HEK293 (cell line): ENCODE data around the gene APLF.

ENCODE experiments used
- CTCF ChIA-PET: fragments of 350-600 bp; formaldehyde crosslinking; extraction: SDS; loops from one replicate; lab custom pipeline; 2021; ENCODE audit warnings: antibody characterized with exemption; lab: Yijun Ruan, JAX
- POLR2A ChIA-PET: fragments of 300-600 bp; formaldehyde crosslinking; extraction: SDS; loops from one replicate; lab custom pipeline; 2020; ENCODE audit warnings: antibody characterized with exemption, inconsistent platforms; lab: Yijun Ruan, JAX
- H3K27ac ChIP-seq: fragments of 200-500 bp; sonication (Bioruptor generic); 2 replicates; pipeline ENCODE4 v1.5.1; 2014; ENCODE audit warnings: low read depth, low read length, control low read depth, inconsistent platforms; ENCODE audit errors: extremely low read depth
- H3K36me3 ChIP-seq, 2 experiments: fragments of 200-500 bp in 1 of 2; sonication (Bioruptor generic) in 1 of 2; 1 replicate in 1 of 2; 2 replicates in 1 of 2; pipeline ENCODE4 v1.5.1; 2014 to 2017; ENCODE audit warnings: inconsistent platforms in 2 of 2, low read length in 2 of 2; ENCODE audit not compliant: control insufficient read depth in 2 of 2, insufficient read depth in 1 of 2
- H3K4me1 ChIP-seq: fragments of 200-500 bp; sonication (Bioruptor generic); 2 replicates; pipeline ENCODE4 v1.5.1; 2014; ENCODE audit warnings: mild to moderate bottlenecking, low read length, inconsistent platforms; ENCODE audit not compliant: control insufficient read depth, insufficient read depth
- H3K4me3 ChIP-seq: 2 replicates; pipeline ENCODE4 v1.5.1; 2011; ENCODE audit warnings: low read depth, mild to moderate bottlenecking, control low read depth, low read length, moderate library complexity
- H3K9me3 ChIP-seq: fragments of 200-500 bp; sonication (Bioruptor generic); 2 replicates; pipeline ENCODE4 v1.5.1; 2014; ENCODE audit warnings: low read depth, low read length, inconsistent platforms; ENCODE audit not compliant: control insufficient read depth, insufficient read depth
- GLIS2 ChIP-seq: fragments of 450-650 bp; formaldehyde crosslinking; IDR thresholded peaks from 2 replicates; pipeline ENCODE4 v1.5.1; 2016; ENCODE audit warnings: missing biosample characterization, missing genetic modification characterization
- KLF8 ChIP-seq: fragments of 450-650 bp; formaldehyde crosslinking; IDR thresholded peaks from 2 replicates; pipeline ENCODE4 v1.5.1; 2016; ENCODE audit warnings: missing biosample characterization, missing genetic modification characterization
- MYNN ChIP-seq: fragments of 450-650 bp; formaldehyde crosslinking; IDR thresholded peaks from 2 replicates; pipeline ENCODE4 v1.5.1; 2016; ENCODE audit warnings: missing biosample characterization, missing genetic modification characterization, borderline replicate concordance
- YY1 ChIP-seq: fragments of 450-650 bp; formaldehyde crosslinking; IDR thresholded peaks from 2 replicates; pipeline ENCODE4 v1.5.1; 2018; ENCODE audit warnings: missing biosample characterization, missing genetic modification characterization
- ZBTB20 ChIP-seq: fragments of 450-650 bp; formaldehyde crosslinking; IDR thresholded peaks from 2 replicates; pipeline ENCODE4 v1.5.1; 2016; ENCODE audit warnings: missing biosample characterization, missing genetic modification characterization
- ZBTB48 ChIP-seq: fragments of 450-650 bp; formaldehyde crosslinking; IDR thresholded peaks from 2 replicates; pipeline ENCODE4 v1.5.1; 2016; ENCODE audit warnings: missing biosample characterization, missing genetic modification characterization
- ZNF132 ChIP-seq: fragments of 450-650 bp; formaldehyde crosslinking; IDR thresholded peaks from 2 replicates; pipeline ENCODE4 v1.5.1; 2017; ENCODE audit warnings: missing biosample characterization, missing genetic modification characterization, borderline replicate concordance
- ZNF174 ChIP-seq: fragments of 450-650 bp; formaldehyde crosslinking; IDR thresholded peaks from 2 replicates; pipeline ENCODE4 v1.5.0; 2017; ENCODE audit warnings: missing biosample characterization, mild to moderate bottlenecking, missing genetic modification characterization
- ZNF214 ChIP-seq: fragments of 450-650 bp; formaldehyde crosslinking; IDR thresholded peaks from 2 replicates; pipeline ENCODE4 v1.5.1; 2017; ENCODE audit warnings: missing biosample characterization, mild to moderate bottlenecking, missing genetic modification characterization, borderline replicate concordance
- ZNF48 ChIP-seq: fragments of 450-650 bp; formaldehyde crosslinking; IDR thresholded peaks from 2 replicates; pipeline ENCODE4 v1.5.1; 2016; ENCODE audit warnings: missing biosample characterization, missing genetic modification characterization
- ZNF521 ChIP-seq: fragments of 450-650 bp; formaldehyde crosslinking; IDR thresholded peaks from 2 replicates; pipeline ENCODE4 v1.5.1; 2017; ENCODE audit warnings: missing biosample characterization, mild to moderate bottlenecking, missing genetic modification characterization
- ZNF529 ChIP-seq: fragments of 450-650 bp; formaldehyde crosslinking; IDR thresholded peaks from 2 replicates; pipeline ENCODE4 v1.5.1; 2017; ENCODE audit warnings: missing genetic modification characterization, missing biosample characterization; ENCODE audit not compliant: insufficient replicate concordance
- ZNF558 ChIP-seq: fragments of 450-650 bp; formaldehyde crosslinking; IDR thresholded peaks from 2 replicates; pipeline ENCODE4 v1.5.1; 2016; ENCODE audit warnings: missing biosample characterization, missing genetic modification characterization
- ZNF660 ChIP-seq: fragments of 450-650 bp; IDR thresholded peaks from 2 replicates; pipeline ENCODE4 v1.5.1; 2018; ENCODE audit warnings: missing biosample characterization, mild to moderate bottlenecking, missing genetic modification characterization
- ZNF670 ChIP-seq: fragments of 450-650 bp; formaldehyde crosslinking; IDR thresholded peaks from 2 replicates; pipeline ENCODE4 v1.5.1; 2016; ENCODE audit warnings: missing biosample characterization, missing genetic modification characterization, low read depth
- ZNF677 ChIP-seq: fragments of 450-650 bp; IDR thresholded peaks from 2 replicates; pipeline ENCODE4 v1.5.0; 2018; ENCODE audit warnings: missing biosample characterization, mild to moderate bottlenecking, missing genetic modification characterization, moderate library complexity
- ZNF76 ChIP-seq: fragments of 450-650 bp; formaldehyde crosslinking; IDR thresholded peaks from 2 replicates; pipeline ENCODE4; 2016; ENCODE audit warnings: low read depth, missing biosample characterization, missing genetic modification characterization, borderline replicate concordance
- ZNF843 ChIP-seq: fragments of 450-650 bp; formaldehyde crosslinking; IDR thresholded peaks from 2 replicates; pipeline ENCODE4 v1.5.1; 2016; ENCODE audit warnings: missing biosample characterization, missing genetic modification characterization
- ZSCAN23 ChIP-seq: fragments of 450-650 bp; formaldehyde crosslinking; IDR thresholded peaks from 2 replicates; pipeline ENCODE4 v1.5.1; 2016; ENCODE audit warnings: missing biosample characterization, missing genetic modification characterization
- TF ChIP-seq, protein P1 (sequence below): fragments of 450-650 bp; formaldehyde crosslinking; IDR thresholded peaks from 2 replicates; pipeline ENCODE4 v1.5.1; 2016; ENCODE audit warnings: missing biosample characterization, missing genetic modification characterization
- TF ChIP-seq, protein P2 (sequence below): fragments of 450-650 bp; formaldehyde crosslinking; IDR thresholded peaks from 2 replicates; pipeline ENCODE4 v1.5.1; 2016; ENCODE audit warnings: missing biosample characterization, missing genetic modification characterization
- TF ChIP-seq, protein P3 (sequence below): fragments of 450-650 bp; formaldehyde crosslinking; optimal IDR thresholded peaks from 2 replicates; pipeline ENCODE3; 2016; ENCODE audit warnings: missing biosample characterization, mild to moderate bottlenecking, missing genetic modification characterization
- TF ChIP-seq, protein P4 (sequence below): fragments of 450-650 bp; formaldehyde crosslinking; IDR thresholded peaks from 2 replicates; pipeline ENCODE4 v1.5.1; 2016; ENCODE audit warnings: missing biosample characterization, missing genetic modification characterization
- TF ChIP-seq, protein P5 (sequence below): fragments of 450-650 bp; formaldehyde crosslinking; IDR thresholded peaks from 2 replicates; pipeline ENCODE4 v1.5.1; 2016; ENCODE audit warnings: missing biosample characterization, missing genetic modification characterization, low read depth
- TF ChIP-seq, protein P6 (sequence below): fragments of 450-650 bp; formaldehyde crosslinking; IDR thresholded peaks from 2 replicates; pipeline ENCODE4 v1.5.1; 2016; ENCODE audit warnings: missing biosample characterization, missing genetic modification characterization

Gene APLF

DNA sequence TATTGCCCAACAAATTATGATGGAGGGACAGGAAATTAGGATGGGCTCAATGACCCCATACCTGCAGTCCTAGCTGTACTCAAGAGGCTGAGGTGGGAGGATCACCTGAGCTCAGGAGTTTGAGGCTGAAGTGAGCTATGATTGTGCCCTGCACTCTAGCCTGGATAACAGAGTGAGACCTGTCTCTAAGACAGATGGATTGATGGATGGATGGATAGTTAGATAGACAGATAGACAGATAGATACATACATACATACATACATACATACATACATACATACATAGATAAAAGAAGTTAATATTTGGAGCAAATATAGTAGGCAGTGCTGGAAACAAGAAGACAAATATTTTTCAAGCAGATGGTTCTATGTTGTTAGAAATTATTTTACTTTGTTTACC is 97.9 kb downstream of the APLF start:
- Histone ChIP-seq H3K9me3 (no peaks in the 10 kb centered on the region), H3K4me1 (no peaks in the 10 kb centered on the region), H3K36me3 (no peaks in the 10 kb centered on the region), H3K27ac (no peak overlapping the region), H3K4me3 (no peak overlapping the region)
- TF ChIP-seq ZNF660 (no peak), ZNF214 (no peak), ZNF558 (tag by site-specific recombination) (no peak), YY1 (no peak), KLF8 (tag by site-specific recombination) (no peak), ZNF174 (no peak), ZBTB20 (tag by site-specific recombination) (no peak), ZNF843 (tag by site-specific recombination) (no peak), ZNF76 (no peak), ZSCAN23 (tag by site-specific recombination) (no peak), ZNF132 (tag by site-specific recombination) (no peak), GLIS2 (tag by site-specific recombination) (no peak), ZNF529 (no peak), MYNN (no peak), ZNF521 (no peak)
- TF ChIP-seq, protein P1, sequence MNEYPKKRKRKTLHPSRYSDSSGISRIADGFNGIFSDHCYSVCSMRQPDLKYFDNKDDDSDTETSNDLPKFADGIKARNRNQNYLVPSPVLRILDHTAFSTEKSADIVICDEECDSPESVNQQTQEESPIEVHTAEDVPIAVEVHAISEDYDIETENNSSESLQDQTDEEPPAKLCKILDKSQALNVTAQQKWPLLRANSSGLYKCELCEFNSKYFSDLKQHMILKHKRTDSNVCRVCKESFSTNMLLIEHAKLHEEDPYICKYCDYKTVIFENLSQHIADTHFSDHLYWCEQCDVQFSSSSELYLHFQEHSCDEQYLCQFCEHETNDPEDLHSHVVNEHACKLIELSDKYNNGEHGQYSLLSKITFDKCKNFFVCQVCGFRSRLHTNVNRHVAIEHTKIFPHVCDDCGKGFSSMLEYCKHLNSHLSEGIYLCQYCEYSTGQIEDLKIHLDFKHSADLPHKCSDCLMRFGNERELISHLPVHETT (tag by site-specific recombination), result no peak
- TF ChIP-seq, protein P2, sequence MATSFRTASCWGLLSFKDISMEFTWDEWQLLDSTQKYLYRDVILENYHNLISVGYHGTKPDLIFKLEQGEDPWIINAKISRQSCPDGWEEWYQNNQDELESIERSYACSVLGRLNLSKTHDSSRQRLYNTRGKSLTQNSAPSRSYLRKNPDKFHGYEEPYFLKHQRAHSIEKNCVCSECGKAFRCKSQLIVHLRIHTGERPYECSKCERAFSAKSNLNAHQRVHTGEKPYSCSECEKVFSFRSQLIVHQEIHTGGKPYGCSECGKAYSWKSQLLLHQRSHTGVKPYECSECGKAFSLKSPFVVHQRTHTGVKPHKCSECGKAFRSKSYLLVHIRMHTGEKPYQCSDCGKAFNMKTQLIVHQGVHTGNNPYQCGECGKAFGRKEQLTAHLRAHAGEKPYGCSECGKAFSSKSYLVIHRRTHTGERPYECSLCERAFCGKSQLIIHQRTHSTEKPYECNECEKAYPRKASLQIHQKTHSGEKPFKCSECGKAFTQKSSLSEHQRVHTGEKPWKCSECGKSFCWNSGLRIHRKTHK (tag by site-specific recombination), result no peak
- TF ChIP-seq, protein P3, sequence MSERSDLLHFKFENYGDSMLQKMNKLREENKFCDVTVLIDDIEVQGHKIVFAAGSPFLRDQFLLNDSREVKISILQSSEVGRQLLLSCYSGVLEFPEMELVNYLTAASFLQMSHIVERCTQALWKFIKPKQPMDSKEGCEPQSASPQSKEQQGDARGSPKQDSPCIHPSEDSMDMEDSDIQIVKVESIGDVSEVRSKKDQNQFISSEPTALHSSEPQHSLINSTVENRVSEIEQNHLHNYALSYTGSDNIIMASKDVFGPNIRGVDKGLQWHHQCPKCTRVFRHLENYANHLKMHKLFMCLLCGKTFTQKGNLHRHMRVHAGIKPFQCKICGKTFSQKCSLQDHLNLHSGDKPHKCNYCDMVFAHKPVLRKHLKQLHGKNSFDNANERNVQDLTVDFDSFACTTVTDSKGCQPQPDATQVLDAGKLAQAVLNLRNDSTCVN (tag by site-specific recombination), result no peak
- TF ChIP-seq, protein P4, sequence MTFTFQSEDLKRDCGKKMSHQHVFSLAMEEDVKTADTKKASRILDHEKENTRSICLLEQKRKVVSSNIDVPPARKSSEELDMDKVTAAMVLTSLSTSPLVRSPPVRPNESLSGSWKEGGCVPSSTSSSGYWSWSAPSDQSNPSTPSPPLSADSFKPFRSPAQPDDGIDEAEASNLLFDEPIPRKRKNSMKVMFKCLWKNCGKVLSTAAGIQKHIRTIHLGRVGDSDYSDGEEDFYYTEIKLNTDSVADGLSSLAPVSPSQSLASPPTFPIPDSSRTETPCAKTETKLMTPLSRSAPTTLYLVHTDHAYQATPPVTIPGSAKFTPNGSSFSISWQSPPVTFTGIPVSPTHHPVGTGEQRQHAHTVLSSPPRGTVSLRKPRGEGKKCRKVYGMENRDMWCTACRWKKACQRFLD (tag by site-specific recombination), result no peak
- TF ChIP-seq, protein P5, sequence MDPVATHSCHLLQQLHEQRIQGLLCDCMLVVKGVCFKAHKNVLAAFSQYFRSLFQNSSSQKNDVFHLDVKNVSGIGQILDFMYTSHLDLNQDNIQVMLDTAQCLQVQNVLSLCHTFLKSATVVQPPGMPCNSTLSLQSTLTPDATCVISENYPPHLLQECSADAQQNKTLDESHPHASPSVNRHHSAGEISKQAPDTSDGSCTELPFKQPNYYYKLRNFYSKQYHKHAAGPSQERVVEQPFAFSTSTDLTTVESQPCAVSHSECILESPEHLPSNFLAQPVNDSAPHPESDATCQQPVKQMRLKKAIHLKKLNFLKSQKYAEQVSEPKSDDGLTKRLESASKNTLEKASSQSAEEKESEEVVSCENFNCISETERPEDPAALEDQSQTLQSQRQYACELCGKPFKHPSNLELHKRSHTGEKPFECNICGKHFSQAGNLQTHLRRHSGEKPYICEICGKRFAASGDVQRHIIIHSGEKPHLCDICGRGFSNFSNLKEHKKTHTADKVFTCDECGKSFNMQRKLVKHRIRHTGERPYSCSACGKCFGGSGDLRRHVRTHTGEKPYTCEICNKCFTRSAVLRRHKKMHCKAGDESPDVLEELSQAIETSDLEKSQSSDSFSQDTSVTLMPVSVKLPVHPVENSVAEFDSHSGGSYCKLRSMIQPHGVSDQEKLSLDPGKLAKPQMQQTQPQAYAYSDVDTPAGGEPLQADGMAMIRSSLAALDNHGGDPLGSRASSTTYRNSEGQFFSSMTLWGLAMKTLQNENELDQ (tag by site-specific recombination), result no peak
- POLR2A ChIA-PET, result no interaction called here
- CTCF ChIA-PET, result interaction anchor here (1.1 kb wide), 1 partner anchor 30 kb away, joined by 3 read pairs; no protein-coding TSS in a partner anchor

DNA sequence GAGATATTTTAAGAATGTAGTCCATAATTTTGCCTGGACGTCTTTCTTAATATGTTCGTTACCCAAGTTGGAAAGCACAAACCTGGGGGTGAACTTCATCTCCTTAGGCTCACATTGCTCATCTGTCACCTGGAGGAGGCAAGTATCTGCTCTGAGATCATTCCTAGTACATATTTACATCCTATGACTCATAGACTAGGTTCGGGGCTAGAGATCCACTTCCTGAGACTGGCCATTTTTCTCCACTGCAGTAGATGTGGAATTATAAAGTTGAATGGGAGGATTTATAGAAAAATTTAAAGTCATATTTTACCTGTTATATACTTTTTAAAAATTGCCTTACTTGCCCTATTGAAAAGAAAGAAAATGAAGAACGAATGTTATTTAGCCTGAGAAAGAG is 98.5 kb downstream of the APLF start:
- H3K9me3 ChIP-seq, result no peaks in the 10 kb centered on the region
- H3K27ac ChIP-seq, result no peak overlapping the region
- ChIA-PET POLR2A (no interaction called here), CTCF (no interaction called here)
- no peaks in the 10 kb centered on the region for H3K36me3 ChIP-seq
- H3K4me1 ChIP-seq, result no peaks in the 10 kb centered on the region
- no peak overlapping the region for H3K4me3 ChIP-seq
- no peak for TF ChIP-seq ZNF677 (tag by site-specific recombination)
- TF ChIP-seq KLF8 (tag by site-specific recombination), result no peak
- TF ChIP-seq, protein P3 (tag by site-specific recombination), result no peak
- TF ChIP-seq, protein P6, sequence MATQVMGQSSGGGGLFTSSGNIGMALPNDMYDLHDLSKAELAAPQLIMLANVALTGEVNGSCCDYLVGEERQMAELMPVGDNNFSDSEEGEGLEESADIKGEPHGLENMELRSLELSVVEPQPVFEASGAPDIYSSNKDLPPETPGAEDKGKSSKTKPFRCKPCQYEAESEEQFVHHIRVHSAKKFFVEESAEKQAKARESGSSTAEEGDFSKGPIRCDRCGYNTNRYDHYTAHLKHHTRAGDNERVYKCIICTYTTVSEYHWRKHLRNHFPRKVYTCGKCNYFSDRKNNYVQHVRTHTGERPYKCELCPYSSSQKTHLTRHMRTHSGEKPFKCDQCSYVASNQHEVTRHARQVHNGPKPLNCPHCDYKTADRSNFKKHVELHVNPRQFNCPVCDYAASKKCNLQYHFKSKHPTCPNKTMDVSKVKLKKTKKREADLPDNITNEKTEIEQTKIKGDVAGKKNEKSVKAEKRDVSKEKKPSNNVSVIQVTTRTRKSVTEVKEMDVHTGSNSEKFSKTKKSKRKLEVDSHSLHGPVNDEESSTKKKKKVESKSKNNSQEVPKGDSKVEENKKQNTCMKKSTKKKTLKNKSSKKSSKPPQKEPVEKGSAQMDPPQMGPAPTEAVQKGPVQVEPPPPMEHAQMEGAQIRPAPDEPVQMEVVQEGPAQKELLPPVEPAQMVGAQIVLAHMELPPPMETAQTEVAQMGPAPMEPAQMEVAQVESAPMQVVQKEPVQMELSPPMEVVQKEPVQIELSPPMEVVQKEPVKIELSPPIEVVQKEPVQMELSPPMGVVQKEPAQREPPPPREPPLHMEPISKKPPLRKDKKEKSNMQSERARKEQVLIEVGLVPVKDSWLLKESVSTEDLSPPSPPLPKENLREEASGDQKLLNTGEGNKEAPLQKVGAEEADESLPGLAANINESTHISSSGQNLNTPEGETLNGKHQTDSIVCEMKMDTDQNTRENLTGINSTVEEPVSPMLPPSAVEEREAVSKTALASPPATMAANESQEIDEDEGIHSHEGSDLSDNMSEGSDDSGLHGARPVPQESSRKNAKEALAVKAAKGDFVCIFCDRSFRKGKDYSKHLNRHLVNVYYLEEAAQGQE, result no peak
- no peak for TF ChIP-seq ZNF48
- TF ChIP-seq ZNF670, result no peak
- TF ChIP-seq ZBTB48 (tag by site-specific recombination), result no peak
- no peak for TF ChIP-seq ZBTB20 (tag by site-specific recombination)
